Measurements from ENCODE around the gene STRIP2.
"Not testable (repeated sequence)": the region's sequence is repeated elsewhere in the genome, so short reads cannot be mapped to it uniquely, and the experiment has no call there.

Gene STRIP2

DNA sequence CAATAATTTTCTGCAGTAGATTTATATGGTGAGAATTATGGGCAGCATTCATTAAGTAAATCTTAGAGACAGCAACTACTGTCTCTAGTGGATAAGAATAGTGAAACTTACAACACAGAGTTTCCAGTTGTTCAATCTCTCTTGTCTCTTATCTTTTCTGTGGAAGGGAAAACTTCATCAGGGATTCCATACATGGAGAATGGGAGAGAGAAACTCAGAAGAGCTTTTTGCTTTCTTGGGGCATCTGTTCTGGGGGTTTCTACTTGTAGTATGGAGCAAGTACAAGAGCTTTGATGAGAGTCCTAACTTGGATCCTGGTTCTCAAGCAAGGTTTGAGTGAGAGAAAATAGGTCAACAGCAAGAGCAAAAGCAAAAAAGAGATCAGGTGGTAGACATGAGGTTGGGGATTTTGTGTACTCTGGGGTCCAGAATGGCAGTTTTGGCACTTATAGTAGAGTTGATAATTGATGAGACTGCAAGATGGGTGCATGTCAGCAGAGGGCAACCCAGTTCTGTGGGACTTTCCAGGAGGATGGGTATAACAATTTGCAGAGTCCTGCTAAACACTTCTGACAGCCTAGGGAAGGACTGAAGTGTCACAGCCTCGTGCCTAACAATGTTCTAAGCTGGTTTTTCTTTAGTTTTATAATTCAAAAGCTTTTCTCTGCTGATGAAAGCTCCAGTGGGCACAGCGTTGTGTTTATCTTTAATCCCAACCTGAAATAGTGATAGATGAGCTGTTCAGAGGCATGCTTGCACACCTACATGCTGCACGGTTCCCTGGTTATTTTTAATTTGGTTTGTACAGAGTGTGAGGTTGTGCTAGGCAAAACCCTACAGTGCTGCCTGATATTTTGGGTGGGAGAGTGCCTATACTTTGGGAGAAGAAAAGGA lies 32.0 kb upstream of the STRIP2 start:
- Mint-ChIP-seq H3K9me3 (no peaks in the 10 kb centered on the region), H3K27ac (peak overlapping the region; percentile 1), H3K36me3 (ENCODE audit: low read depth) (peaks cover 19% of the 10 kb centered on the region), H3K4me3 (no peak overlapping the region), H3K27me3 (no peaks in the 10 kb centered on the region), H3K4me1 (ENCODE audit: low read depth) (peaks cover 16% of the 10 kb centered on the region)

DNA sequence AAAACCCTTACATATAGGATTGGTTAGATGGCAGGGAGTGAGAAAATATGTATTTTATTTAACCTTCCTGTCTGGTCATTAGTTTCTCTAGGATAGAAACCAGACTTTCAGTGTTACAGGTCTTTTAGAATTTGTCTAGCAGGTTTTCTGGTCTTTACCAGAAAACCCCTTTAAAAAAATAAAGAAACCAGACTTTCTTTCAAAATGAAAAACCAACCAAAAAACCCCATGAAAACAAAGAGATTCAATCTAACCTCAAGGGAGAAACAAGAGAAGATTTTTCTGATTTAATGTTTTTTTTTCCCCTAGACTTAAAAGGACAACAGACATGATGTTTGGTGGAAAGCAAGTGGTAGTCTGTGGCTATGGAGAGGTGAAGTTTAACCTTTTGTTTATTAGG lies 28.7 kb upstream of the STRIP2 start:
- Mint-ChIP-seq H3K9me3 (no peaks in the 10 kb centered on the region), H3K36me3 (ENCODE audit: low read depth) (peaks cover 43% of the 10 kb centered on the region), H3K27ac (peak overlapping the region; percentile 17), H3K27me3 (no peaks in the 10 kb centered on the region), H3K4me3 (no peak overlapping the region), H3K4me1 (ENCODE audit: low read depth) (peaks cover 16% of the 10 kb centered on the region)

DNA sequence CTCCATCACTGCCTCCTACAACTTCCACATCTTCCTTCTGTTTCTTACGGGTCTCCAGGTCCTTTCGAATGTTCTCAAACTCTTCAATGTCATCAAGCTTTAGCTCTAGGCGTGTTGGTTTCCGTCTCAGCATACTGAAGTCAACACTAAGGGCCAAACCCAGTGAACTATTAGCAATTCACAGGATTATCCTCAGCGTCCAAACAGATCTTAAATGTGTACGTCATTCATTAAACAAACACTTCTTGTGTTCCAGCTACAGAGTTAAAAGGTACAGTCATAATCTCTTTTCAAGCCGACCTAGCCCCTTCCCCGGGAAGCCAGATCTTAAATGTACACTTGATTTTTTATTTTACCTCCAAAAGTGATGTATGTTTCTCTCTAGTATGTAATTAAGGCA lies 24.0 kb upstream of the STRIP2 start:
- not testable (repeated sequence) for H3K27ac Mint-ChIP-seq

DNA sequence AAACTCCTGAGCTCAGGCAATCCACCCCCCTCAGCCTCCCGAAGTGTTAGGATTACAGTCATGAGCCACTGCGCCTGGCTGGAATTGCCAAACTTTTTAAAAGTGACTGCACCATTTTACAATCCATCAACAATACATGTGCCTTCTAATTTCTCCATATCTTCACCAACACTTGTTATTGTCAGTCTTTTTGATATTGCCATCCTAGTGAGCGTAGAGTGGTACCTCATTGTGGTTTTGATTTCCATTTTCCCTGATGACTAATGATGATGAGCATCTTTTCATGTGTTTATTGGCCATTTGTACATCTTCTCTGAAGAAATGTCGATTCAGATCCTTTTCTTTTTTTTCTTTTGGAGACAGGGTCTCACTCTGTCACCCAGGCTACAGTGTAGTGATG lies 21.7 kb upstream of the STRIP2 start:
- Mint-ChIP-seq H3K27ac (no peak overlapping the region), H3K4me3 (no peak overlapping the region), H3K4me1 (ENCODE audit: low read depth) (peaks cover 3% of the 10 kb centered on the region), H3K27me3 (no peaks in the 10 kb centered on the region), H3K36me3 (ENCODE audit: low read depth) (peaks cover 49% of the 10 kb centered on the region), H3K9me3 (peaks cover 4% of the 10 kb centered on the region)

More for the DNA sequence above, 24.0 kb upstream of the STRIP2 start:
- H3K27me3 Mint-ChIP-seq, H3K4me3 Mint-ChIP-seq, H3K9me3 Mint-ChIP-seq: not testable (repeated sequence)
- peaks cover 57% of the 10 kb centered on the region for H3K36me3 Mint-ChIP-seq (ENCODE audit: low read depth)
- peaks cover 11% of the 10 kb centered on the region for H3K4me1 Mint-ChIP-seq (ENCODE audit: low read depth)

DNA sequence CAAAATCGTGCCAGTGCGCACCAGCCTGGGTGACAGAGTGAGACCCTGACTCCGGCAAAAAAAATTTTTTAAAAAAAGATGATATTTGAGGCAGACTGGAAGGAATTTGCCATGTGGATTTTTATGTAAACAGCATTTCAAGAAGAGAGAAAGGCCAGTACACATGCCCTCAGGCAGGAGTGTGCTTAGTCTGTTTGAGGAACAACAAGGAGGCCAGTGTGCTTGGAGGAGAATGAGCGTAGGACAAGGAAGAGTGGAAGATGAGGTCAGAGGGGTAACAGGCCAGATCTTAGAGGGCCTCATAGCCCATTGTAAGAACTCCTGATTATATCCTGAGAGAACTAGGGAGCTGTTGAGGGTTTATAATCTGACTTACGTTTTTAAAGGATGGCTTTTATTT lies 17.2 kb upstream of the STRIP2 start:
- Mint-ChIP-seq H3K4me1 (ENCODE audit: low read depth) (peaks cover 3% of the 10 kb centered on the region), H3K36me3 (ENCODE audit: low read depth) (peaks cover 21% of the 10 kb centered on the region), H3K27ac (no peak overlapping the region), H3K9me3 (peaks cover 4% of the 10 kb centered on the region), H3K27me3 (no peaks in the 10 kb centered on the region), H3K4me3 (no peak overlapping the region)

DNA sequence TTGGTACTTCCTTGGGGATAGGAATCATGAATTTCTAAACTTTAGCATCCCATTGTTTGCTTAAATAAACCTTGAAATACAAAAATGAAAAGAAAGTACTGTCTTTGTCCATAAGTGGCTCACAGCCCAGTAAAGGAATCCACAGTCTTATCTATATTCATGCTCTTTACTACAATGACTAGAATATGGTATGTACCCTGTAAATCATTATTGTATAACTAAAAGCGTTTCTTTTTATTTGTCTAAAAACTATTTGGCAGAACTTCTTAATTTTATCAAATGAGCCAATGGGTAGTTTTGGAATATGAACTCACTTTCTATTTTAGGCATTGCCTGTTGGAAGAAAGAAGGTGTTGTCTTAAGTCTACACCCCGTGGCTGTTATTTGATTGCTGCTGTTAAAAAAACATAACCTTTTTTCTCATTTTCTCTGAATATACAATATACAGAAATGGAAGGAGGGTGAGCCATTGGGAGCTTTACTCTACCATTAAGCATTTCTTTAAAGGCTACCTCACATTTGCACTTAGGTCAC lies 12.4 kb upstream of the STRIP2 start:
- H3K4me3 Mint-ChIP-seq = no peak overlapping the region
- no peaks in the 10 kb centered on the region for H3K9me3 Mint-ChIP-seq
- H3K27me3 Mint-ChIP-seq = no peaks in the 10 kb centered on the region
- no peak overlapping the region for H3K27ac Mint-ChIP-seq
- H3K36me3 Mint-ChIP-seq (ENCODE audit: low read depth) = peaks cover 19% of the 10 kb centered on the region
- no peaks in the 10 kb centered on the region for H3K4me1 Mint-ChIP-seq (ENCODE audit: low read depth)

DNA sequence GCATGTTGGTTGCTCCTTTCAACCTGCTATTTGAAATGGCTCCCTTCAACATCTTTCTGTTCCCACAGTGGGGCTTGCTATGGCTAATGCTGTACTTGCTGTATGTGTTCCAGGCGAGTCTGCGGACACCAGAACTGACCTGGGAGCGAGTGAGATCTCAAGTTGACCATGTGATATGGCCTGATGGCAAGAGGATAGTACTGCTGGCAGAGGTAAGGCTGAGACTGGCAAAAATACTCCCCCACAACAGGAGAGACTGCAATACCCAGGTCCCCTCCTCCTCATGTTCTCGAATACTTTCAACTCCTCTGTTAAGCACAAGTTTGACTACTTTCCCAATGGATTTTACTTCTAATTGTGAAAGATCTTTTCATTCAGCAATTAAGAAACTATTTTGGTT lies 11.5 kb upstream of the STRIP2 start:
- Mint-ChIP-seq H3K4me1 (ENCODE audit: low read depth) (no peaks in the 10 kb centered on the region), H3K9me3 (no peaks in the 10 kb centered on the region), H3K4me3 (no peak overlapping the region), H3K27ac (no peak overlapping the region), H3K27me3 (no peaks in the 10 kb centered on the region), H3K36me3 (ENCODE audit: low read depth) (peaks cover 25% of the 10 kb centered on the region)

DNA sequence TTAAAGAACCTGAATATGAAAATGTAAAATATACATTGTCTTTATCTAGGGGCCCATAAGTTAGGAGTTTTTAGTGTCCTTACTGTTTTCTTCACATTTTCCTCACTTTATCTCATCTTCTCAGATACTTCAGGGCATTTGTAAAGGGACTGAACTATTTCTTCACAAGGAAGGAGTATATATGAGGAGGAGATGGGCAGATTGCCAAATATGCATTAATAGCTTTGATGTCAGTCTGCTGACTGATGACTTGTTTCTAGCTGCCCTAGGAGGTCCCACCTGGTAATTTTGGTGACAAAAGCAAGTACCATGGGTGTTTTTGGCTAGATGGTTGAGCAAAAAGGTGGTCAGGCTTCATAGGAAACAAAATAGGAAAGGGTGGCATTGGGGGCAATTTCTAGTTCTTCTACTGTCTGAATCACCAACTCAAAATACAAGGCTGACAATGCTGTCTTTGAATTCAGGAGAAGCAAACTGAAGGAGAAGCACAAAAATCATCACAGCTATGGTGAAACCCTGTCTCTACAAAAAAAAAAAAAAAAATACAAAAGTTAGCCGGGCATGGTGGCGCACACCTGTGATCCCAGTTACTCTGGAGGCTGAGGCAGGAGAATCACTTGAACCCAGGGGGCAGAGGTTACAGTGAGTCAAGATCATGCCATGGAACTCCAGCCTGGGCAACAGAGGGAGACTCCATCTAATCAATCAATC lies 10.4 kb upstream of the STRIP2 start:
- no peaks in the 10 kb centered on the region for H3K9me3 Mint-ChIP-seq
- no peak overlapping the region for H3K27ac Mint-ChIP-seq
- no peak overlapping the region for H3K4me3 Mint-ChIP-seq
- peaks cover 26% of the 10 kb centered on the region for H3K36me3 Mint-ChIP-seq (ENCODE audit: low read depth)
- no peaks in the 10 kb centered on the region for H3K4me1 Mint-ChIP-seq (ENCODE audit: low read depth)
- no peaks in the 10 kb centered on the region for H3K27me3 Mint-ChIP-seq

DNA sequence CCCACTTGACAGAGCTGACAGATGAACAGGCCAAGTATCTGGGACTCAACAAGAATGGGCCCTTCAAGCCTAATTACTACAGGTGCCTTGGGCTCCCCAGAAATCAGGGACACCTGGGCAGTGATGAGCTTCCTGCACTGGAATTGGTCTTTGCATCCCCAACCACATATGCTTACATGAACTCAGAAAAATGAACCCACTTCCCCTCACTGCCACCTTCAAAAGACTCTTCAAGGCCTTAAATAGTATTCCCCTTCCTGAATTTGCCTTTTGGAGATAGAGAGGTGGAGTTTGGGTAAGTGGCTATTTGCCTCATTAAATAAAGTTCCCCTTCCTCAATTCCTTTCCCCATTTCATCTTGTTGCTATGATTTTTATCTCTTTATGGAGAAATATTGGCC lies 7.8 kb upstream of the STRIP2 start:
- Mint-ChIP-seq H3K9me3 (no peaks in the 10 kb centered on the region), H3K27ac (no peak overlapping the region), H3K36me3 (ENCODE audit: low read depth) (peaks cover 26% of the 10 kb centered on the region), H3K4me3 (no peak overlapping the region), H3K27me3 (no peaks in the 10 kb centered on the region), H3K4me1 (ENCODE audit: low read depth) (no peaks in the 10 kb centered on the region)

DNA sequence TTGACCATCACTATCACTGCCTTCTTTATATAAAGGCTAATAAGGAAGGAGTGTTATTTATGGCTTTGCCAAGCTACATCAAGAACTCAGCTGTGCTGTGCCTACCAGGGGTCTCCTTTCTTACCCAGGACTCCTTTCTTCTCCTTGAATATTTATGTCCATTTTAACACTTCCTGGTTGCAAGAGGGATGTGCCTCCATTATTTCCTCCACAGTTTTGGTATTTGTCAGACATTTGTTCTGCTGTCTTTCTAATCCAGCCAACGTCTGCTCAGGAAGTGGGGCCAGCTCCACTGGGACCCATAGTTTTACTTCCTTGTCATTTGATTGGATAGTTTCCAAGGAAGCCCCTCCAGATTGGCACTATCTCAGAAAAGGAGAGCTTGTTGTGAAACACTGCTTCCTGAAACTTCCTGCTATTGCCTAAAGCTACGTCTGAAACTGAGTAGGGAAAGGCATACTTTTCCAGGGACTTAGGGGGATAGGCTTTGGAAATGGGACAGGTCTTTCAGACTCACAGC lies 6.6 kb upstream of the STRIP2 start:
- Mint-ChIP-seq H3K36me3 (ENCODE audit: low read depth) (peaks cover 25% of the 10 kb centered on the region), H3K4me3 (no peak overlapping the region), H3K4me1 (ENCODE audit: low read depth) (peaks cover under 1% of the 10 kb centered on the region), H3K27ac (no peak overlapping the region), H3K9me3 (no peaks in the 10 kb centered on the region), H3K27me3 (peaks cover 7% of the 10 kb centered on the region)

DNA sequence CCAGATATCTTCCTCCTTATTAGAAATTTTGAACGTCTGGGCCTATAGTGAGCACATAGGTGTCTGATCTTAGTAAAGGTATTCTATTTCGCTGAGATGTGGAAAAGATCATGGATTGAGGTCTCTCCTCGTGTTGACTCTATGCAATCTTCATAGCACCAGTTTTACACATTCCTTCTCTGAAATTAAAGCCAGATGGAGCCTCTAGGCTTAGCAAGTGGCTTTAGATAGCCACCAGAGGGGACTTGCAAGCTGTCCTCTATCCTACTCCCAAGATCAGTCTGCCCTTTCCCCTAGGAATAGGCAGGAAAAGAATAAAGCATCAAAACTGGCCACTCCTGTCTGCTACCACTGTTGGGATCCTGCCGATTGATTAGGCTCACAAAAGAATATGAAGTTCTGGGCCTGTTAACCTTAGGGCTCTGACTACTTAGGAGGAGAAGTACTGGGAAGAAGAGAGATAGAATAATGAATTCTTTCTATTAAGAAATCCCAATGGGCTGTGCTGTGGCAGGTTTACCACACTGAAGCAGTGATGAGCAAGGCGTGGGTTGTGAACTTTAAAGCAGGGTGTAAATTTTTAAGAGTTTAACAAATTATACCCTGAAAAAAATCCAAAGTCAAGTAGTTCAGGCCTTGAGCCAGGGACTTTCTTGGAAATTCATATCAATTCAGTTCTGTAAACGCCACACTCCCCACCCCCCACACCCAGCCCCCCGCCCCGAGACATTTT lies 2.2 kb upstream of the STRIP2 start:
- Mint-ChIP-seq H3K27me3 (peaks cover 27% of the 10 kb centered on the region), H3K4me3 (no peak overlapping the region), H3K36me3 (ENCODE audit: low read depth) (peaks cover 22% of the 10 kb centered on the region), H3K27ac (no peak overlapping the region), H3K9me3 (no peaks in the 10 kb centered on the region), H3K4me1 (ENCODE audit: low read depth) (peaks cover 33% of the 10 kb centered on the region)

DNA sequence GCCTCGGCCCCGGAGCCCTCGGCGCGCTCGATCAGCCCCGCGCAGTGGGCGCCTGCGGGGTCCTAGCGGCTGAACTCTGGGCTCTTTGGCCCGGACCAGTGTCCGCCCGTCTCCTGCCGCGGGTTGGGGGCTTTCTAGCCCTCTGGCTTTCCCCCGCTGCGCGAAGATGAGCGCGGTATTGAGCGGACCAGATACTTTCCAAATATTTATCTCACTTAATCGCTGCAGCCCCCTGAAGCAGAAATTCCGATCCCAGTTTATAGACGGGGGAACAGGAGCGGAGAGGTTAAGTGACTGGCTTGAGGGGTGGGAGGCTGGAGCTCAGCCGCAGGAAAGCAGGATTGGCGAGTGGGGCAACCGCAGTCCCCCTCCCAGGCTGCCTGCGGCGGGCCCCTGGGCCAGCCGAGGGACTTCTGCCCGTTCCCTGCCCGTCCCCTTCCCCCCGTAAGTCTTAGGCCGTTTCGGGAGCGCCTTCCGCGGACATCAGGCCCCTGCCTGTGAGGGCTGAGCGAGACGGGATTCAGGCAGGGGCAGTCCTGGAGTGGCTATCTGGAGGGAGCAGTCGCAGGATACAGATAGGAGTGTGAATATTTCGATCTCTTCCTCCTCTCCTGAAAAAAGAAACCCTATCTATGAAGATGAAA lies 565 bp downstream of the STRIP2 start:
- H3K4me1 Mint-ChIP-seq (ENCODE audit: low read depth) = peaks cover 54% of the 10 kb centered on the region
- H3K27me3 Mint-ChIP-seq = peaks cover 27% of the 10 kb centered on the region
- H3K36me3 Mint-ChIP-seq (ENCODE audit: low read depth) = peaks cover 19% of the 10 kb centered on the region
- no peaks in the 10 kb centered on the region for H3K9me3 Mint-ChIP-seq
- H3K4me3 Mint-ChIP-seq = peak overlapping the region; percentile 93
- H3K27ac Mint-ChIP-seq = peak overlapping the region; percentile 91

DNA sequence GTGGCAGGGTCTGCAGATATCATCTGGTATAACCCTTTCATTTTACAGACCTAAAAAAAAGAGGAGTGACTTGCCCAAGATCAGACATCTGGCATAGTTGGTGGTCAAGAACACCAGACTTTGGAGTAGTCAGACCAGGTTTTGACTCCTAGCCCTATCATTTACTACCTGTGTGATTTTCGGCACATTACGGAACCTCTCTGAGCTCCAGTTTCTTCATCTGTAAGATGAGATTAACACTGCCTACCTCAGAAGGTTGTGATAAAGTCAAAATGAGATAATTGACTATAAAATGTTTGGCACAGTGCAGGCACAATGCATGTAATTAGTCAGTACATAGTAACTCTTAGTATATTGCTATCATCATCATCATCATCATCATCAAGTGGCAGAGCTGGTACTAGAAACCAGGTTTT lies 1.2 kb downstream of the STRIP2 start:
- H3K9me3 Mint-ChIP-seq = no peaks in the 10 kb centered on the region
- H3K27me3 Mint-ChIP-seq = peaks cover 27% of the 10 kb centered on the region
- peak overlapping the region; percentile 91 for H3K27ac Mint-ChIP-seq
- H3K4me3 Mint-ChIP-seq = peak overlapping the region; percentile 93
- peaks cover 25% of the 10 kb centered on the region for H3K36me3 Mint-ChIP-seq (ENCODE audit: low read depth)
- H3K4me1 Mint-ChIP-seq (ENCODE audit: low read depth) = peaks cover 61% of the 10 kb centered on the region

DNA sequence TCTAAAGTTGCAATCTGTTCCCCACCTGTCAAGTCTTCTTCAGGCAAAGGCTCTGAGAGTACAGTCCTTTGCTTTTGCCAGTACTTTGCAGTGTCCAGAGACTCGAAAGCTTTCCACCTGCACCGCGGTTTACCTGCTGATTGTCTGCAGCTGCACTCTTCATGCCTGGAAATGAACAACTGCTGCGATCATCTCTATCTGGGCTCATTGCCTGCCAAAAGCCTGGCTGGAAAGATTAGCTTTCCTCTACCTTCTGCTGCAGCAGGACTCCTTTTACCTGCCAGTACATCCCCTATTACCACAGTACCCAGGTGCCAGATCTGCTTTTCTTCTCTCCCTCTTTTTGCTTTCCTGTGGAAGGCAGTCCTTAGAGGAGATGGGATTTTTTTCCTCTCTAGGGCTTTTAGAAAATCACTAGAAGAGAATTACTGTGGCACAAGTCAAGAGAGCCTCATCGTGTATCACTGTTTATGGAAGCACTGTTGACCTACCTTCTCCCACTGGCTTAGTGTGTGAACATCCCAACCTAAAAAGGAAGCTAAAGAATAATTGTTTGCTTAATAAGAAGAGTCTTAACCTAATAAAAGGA lies 2.2 kb downstream of the STRIP2 start:
- peaks cover 33% of the 10 kb centered on the region for H3K36me3 Mint-ChIP-seq (ENCODE audit: low read depth)
- no peaks in the 10 kb centered on the region for H3K9me3 Mint-ChIP-seq
- no peak overlapping the region for H3K27ac Mint-ChIP-seq
- H3K4me1 Mint-ChIP-seq (ENCODE audit: low read depth) = peaks cover 64% of the 10 kb centered on the region
- peaks cover 27% of the 10 kb centered on the region for H3K27me3 Mint-ChIP-seq
- H3K4me3 Mint-ChIP-seq = peak overlapping the region; percentile 93
